HepG2 (cell line): ENCODE measurements around the gene STX5. TPM values are rescaled to one million over a fixed set of nuclear protein-coding genes. Genes with fewer than 3 reads are reported as not detected.

Experiments used
- ATAC-seq: fragments of 200-7000 bp; cut with Tn5 transposase; 3 replicates; pipeline ENCODE4 v1.9.1; 2020; ENCODE audit warnings: mild to moderate bottlenecking, moderate library complexity
- BruUV-seq: library from RNA; stranded (reverse); fragments of 400-500 nt; replicated peaks from 2 replicates; lab custom pipeline; 2021; lab: Mats Ljungman, UMichigan
- CTCF ChIA-PET: fragments of 300-600 bp; formaldehyde crosslinking; extraction: SDS; loops from one replicate; lab custom pipeline; 2021; ENCODE audit warnings: low total read pairs, inconsistent platforms, low intra/inter-chr PET ratio; lab: Yijun Ruan, JAX
- POLR2A ChIA-PET: fragments of 350-600 bp; sonication (Branson Sonifier 250); formaldehyde crosslinking; loops from one replicate; lab custom pipeline; 2020; ENCODE audit warnings: antibody characterized with exemption, inconsistent platforms; lab: Yijun Ruan, JAX
- DNase-seq: peaks from one replicate; pipeline ENCODE4 v3.0.0-alpha.2; 2015; ENCODE audit warnings: low spot score
- FAIRE-seq: peaks from 3 replicates; lab custom pipeline; 2011; peaks lifted over from hg19 to GRCh38; lab: Jason Lieb, UNC
- H2AFZ ChIP-seq: one replicate; pipeline ENCODE4 v1.6.1; 2011; ENCODE audit warnings: low read length, inconsistent platforms
- H3K27ac ChIP-seq: fragments of 300-600 bp; 3 replicates; pipeline ENCODE4 v1.8.0; 2011; ENCODE audit warnings: mixed run types, mild to moderate bottlenecking, mixed read lengths, low read length, inconsistent platforms; ENCODE audit not compliant: insufficient read depth; ENCODE audit errors: extremely low read length
- H3K27me3 ChIP-seq, 2 experiments: fragments of 200-600 bp in 1 of 2; 2 replicates in 1 of 2; 3 replicates in 1 of 2; pipeline versions ENCODE4 v1.6.0 to v1.8.0; 2011; ENCODE audit warnings: low read length in 2 of 2, mild to moderate bottlenecking in 2 of 2, moderate library complexity in 2 of 2, inconsistent platforms in 1 of 2; ENCODE audit not compliant: insufficient read depth in 2 of 2, control insufficient read depth in 1 of 2
- H3K36me3 ChIP-seq, 2 experiments: fragments of 200-600 bp in 1 of 2; replicated peaks in 1 of 2; 2 replicates in 1 of 2; 3 replicates in 1 of 2; pipeline versions ENCODE4 v1.5.1 to v1.8.0; 2011; ENCODE audit warnings: low read length in 2 of 2, inconsistent platforms in 1 of 2; ENCODE audit not compliant: insufficient read depth in 2 of 2, control insufficient read depth in 1 of 2
- H3K4me1 ChIP-seq: 2 replicates; pipeline ENCODE4 v1.5.1; 2012; ENCODE audit warnings: low read length, inconsistent platforms; ENCODE audit not compliant: insufficient read depth
- H3K4me2 ChIP-seq: 2 replicates; pipeline ENCODE4 v1.6.0; 2011; ENCODE audit warnings: low read depth, low read length, inconsistent platforms
- H3K4me3 ChIP-seq, 3 experiments: fragments of 200-600 bp in 1 of 3; sonication (generic), shearing (Covaris generic) in 1 of 3; replicated peaks in 1 of 3; 2 replicates each; pipeline ENCODE4 v1.5.1; 2011 to 2016; ENCODE audit warnings: low read length in 3 of 3, inconsistent platforms in 2 of 3, low read depth in 2 of 3, mild to moderate bottlenecking in 2 of 3, control low read depth in 1 of 3, mixed read lengths in 1 of 3; ENCODE audit not compliant: insufficient read depth in 1 of 3
- H3K79me2 ChIP-seq: one replicate; pipeline ENCODE4 v1.6.1; 2011; ENCODE audit warnings: low read length, inconsistent platforms; ENCODE audit not compliant: insufficient read depth
- H3K9ac ChIP-seq: 2 replicates; pipeline ENCODE4 v1.6.0; 2011; ENCODE audit warnings: mild to moderate bottlenecking, low read depth, low read length, inconsistent platforms; ENCODE audit not compliant: insufficient read depth
- H3K9me3 ChIP-seq: 2 replicates; pipeline ENCODE4 v1.5.1; 2012; ENCODE audit warnings: mild to moderate bottlenecking, low read length
- H4K20me1 ChIP-seq: 2 replicates; pipeline ENCODE4 v1.6.0; 2011; ENCODE audit warnings: inconsistent platforms, mild to moderate bottlenecking, low read length, moderate library complexity; ENCODE audit not compliant: insufficient read depth
- AFF4 ChIP-seq: sonication (generic); formaldehyde crosslinking; IDR thresholded peaks from 2 replicates; pipeline ENCODE4 v1.4.0; 2020; ENCODE audit warnings: missing genetic modification reagents
- ATF7-NPFF ChIP-seq: sonication (generic); formaldehyde crosslinking; IDR thresholded peaks from 2 replicates; pipeline ENCODE4 v1.8.1; 2023; ENCODE audit warnings: mild to moderate bottlenecking, low read depth, missing genetic modification reagents, moderate library complexity
- BATF2 ChIP-seq: sonication (generic); formaldehyde crosslinking; IDR thresholded peaks from 2 replicates; pipeline ENCODE4 v1.8.0; 2022; ENCODE audit warnings: mild to moderate bottlenecking, missing genetic modification reagents, moderate library complexity
- HIVEP1 ChIP-seq: sonication (generic); formaldehyde crosslinking; IDR thresholded peaks from 2 replicates; pipeline ENCODE4 v1.4.0; 2020; ENCODE audit warnings: mild to moderate bottlenecking, missing genetic modification reagents
- HNRNPK ChIP-seq: fragments of 200-400 bp; formaldehyde crosslinking; IDR thresholded peaks from 2 replicates; pipeline ENCODE4 v1.6.1; 2018; ENCODE audit warnings: low read length, low read depth, moderate library complexity, mild to moderate bottlenecking; ENCODE audit not compliant: poor library complexity, severe bottlenecking
- HNRNPLL ChIP-seq: fragments of 200-400 bp; formaldehyde crosslinking; IDR thresholded peaks from 2 replicates; pipeline ENCODE4 v1.6.1; 2017; ENCODE audit warnings: mild to moderate bottlenecking, low read depth, low read length; ENCODE audit not compliant: poor library complexity, severe bottlenecking
- MAZ ChIP-seq, 2 experiments: sonication (generic) in 1 of 2; formaldehyde crosslinking in 1 of 2; IDR thresholded peaks; 2 replicates each; pipeline versions ENCODE4 v1.5.0 to v1.6.1; 2012 to 2020; ENCODE audit warnings: low read depth in 2 of 2, mild to moderate bottlenecking in 2 of 2, borderline replicate concordance in 1 of 2, improper control_type of control experiment in 1 of 2, low read length in 1 of 2, missing genetic modification reagents in 1 of 2, moderate library complexity in 1 of 2
- PATZ1 ChIP-seq: sonication (generic); formaldehyde crosslinking; IDR thresholded peaks from 2 replicates; pipeline ENCODE4 v1.4.0; 2020; ENCODE audit warnings: missing genetic modification reagents
- THAP11 ChIP-seq: IDR thresholded peaks from 2 replicates; pipeline ENCODE4 v1.6.1; 2016; ENCODE audit warnings: missing biosample characterization, missing genetic modification reagents
- TRAFD1 ChIP-seq: sonication (generic); formaldehyde crosslinking; IDR thresholded peaks from 2 replicates; pipeline ENCODE4 v1.5.1; 2020; ENCODE audit warnings: missing genetic modification reagents, mild to moderate bottlenecking, borderline replicate concordance
- ZBTB25 ChIP-seq: IDR thresholded peaks from 2 replicates; pipeline ENCODE4 v1.6.1; 2018; ENCODE audit warnings: missing genetic modification reagents
- ZNF3 ChIP-seq: IDR thresholded peaks from 2 replicates; pipeline ENCODE4 v1.7.0; 2017; ENCODE audit warnings: inconsistent platforms
- ZNF329 ChIP-seq: sonication (generic); formaldehyde crosslinking; IDR thresholded peaks from 2 replicates; pipeline ENCODE4 v1.9.0; 2021; ENCODE audit warnings: low read depth, mild to moderate bottlenecking, missing genetic modification reagents
- WGBS: methylation state at CpG from one replicate; pipeline ENCODE4 v1.1.6; 2017; ENCODE audit warnings: low lambda C conversion rate; 5-methylcytosine and 5-hydroxymethylcytosine counted together
- in situ Hi-C: cut with HindIII; loops from 2 replicates; pipeline ENCODE4 v1.10.0; 2017; ENCODE audit warnings: low pct_unique_long_range_greater_than_20kb; ENCODE audit not compliant: extremely low pct_ligation_motif_present
- intact Hi-C: fragments of 100-400 bp; cut with micrococcal nuclease; formaldehyde crosslinking; loops from one replicate; pipeline ENCODE4 v1.10.0; 2022; ENCODE audit not compliant: unreplicated experiment
- polyA plus RNA-seq, 8 experiments: library from polyadenylated mRNA; depleted of rRNA in 3 of 8; stranded (reverse) in 7 of 8; unstranded in 1 of 8; fragments of >200 nt; fragmentation: Illumina TruSeq in 4 of 8; extraction: Trizol in 4 of 8; gene quantifications; 2 replicates each; pipeline versions ENCODE4 v1.2.1 to v1.2.3, GENCODE V29; 2011 to 2016; ENCODE audit warnings: low read depth in 4 of 8, missing spikeins in 1 of 8, mixed read lengths in 1 of 8; ENCODE audit not compliant: insufficient read depth in 1 of 8
- total RNA-seq, 5 experiments: library from RNA; depleted of rRNA; stranded (reverse); fragments of >200 nt; fragmentation: Illumina TruSeq; extraction: Trizol; gene quantifications; 2 replicates each; pipeline ENCODE4 v1.2.3, GENCODE V29; 2016; ENCODE audit warnings: low read depth in 1 of 5

STX5 gene
- total and polyA plus RNA-seq, 2 of the 13 experiments (the other 11 are each of a cell fraction or from before 2014, with no cell fraction given): 26.9 to 30.0 TPM

- intact Hi-C loops: no loop called here
- POLR2A ChIA-PET: interaction anchor here (1.1 kb wide), 2 partner anchors 12 to 58 kb away, joined by 4 to 5 read pairs; no protein-coding TSS in a partner anchor
- BruUV-seq: no TSS peak
- TF ChIP-seq ZNF3 (CRISPR knock-in tag): no peak
- no peak for TF ChIP-seq HNRNPLL
- no peak for TF ChIP-seq ZNF329 (CRISPR knock-in tag)
- TF ChIP-seq HIVEP1 (CRISPR knock-in tag): no peak
- no peak for TF ChIP-seq ATF7-NPFF
- no peak for TF ChIP-seq TRAFD1 (CRISPR knock-in tag)
- TF ChIP-seq BATF2 (CRISPR knock-in tag): no peak
- TF ChIP-seq MAZ (IDR thresholded peaks at IDR 0.05; ENCODE audit: borderline replicate concordance, low read depth, low read length): no peak
- TF ChIP-seq MAZ (CRISPR knock-in tag; IDR thresholded peaks at IDR 0.05; ENCODE audit: low read depth): no peak
- no peak for TF ChIP-seq ZBTB25 (CRISPR knock-in tag)
- no peak for TF ChIP-seq PATZ1
- no peak for TF ChIP-seq THAP11 (CRISPR knock-in tag)
- no peak for TF ChIP-seq HNRNPK
- no peak for TF ChIP-seq AFF4 (CRISPR knock-in tag)
Measured at GRCh38 chr11:62774407-62774806, 57.4 kb downstream of the STX5 start.

More at GRCh38 chr11:62774407-62774806, 57.4 kb downstream of the STX5 start:
- no peak overlapping the region for H3K9ac ChIP-seq
- H3K9me3 ChIP-seq: no peaks in the 10 kb centered on the region
- WGBS: 93% methylated on average over 6 of the region's 6 CpGs
- CTCF ChIA-PET: no interaction called here
- ATAC-seq (no peak), DNase-seq (no peak), FAIRE-seq (no peak)
- peaks cover 9 to 33% of the 10 kb centered on the region in 2 experiments for H3K36me3 ChIP-seq
- peaks cover 10% of the 10 kb centered on the region for H3K79me2 ChIP-seq
- H3K4me3 ChIP-seq: no peak overlapping the region
- H2AFZ ChIP-seq: no peak overlapping the region
- H3K4me1 ChIP-seq: peaks cover 23% of the 10 kb centered on the region
- in situ Hi-C loops: no loop called here
- H3K4me2 ChIP-seq: no peak overlapping the region
- H3K27ac ChIP-seq: no peak overlapping the region
- no peaks in the 10 kb centered on the region for H4K20me1 ChIP-seq
- no peaks in the 10 kb centered on the region; a peak in 1 of 5 replicates for H3K27me3 ChIP-seq
